Left hindlimb (tissue), 1 donor: ENCODE measurements around the gene UQCC2.

Experiments used
- DNase-seq: peaks from one replicate; pipeline ENCODE4 v3.0.0-alpha.2; 2018

Gene UQCC2

DNA sequence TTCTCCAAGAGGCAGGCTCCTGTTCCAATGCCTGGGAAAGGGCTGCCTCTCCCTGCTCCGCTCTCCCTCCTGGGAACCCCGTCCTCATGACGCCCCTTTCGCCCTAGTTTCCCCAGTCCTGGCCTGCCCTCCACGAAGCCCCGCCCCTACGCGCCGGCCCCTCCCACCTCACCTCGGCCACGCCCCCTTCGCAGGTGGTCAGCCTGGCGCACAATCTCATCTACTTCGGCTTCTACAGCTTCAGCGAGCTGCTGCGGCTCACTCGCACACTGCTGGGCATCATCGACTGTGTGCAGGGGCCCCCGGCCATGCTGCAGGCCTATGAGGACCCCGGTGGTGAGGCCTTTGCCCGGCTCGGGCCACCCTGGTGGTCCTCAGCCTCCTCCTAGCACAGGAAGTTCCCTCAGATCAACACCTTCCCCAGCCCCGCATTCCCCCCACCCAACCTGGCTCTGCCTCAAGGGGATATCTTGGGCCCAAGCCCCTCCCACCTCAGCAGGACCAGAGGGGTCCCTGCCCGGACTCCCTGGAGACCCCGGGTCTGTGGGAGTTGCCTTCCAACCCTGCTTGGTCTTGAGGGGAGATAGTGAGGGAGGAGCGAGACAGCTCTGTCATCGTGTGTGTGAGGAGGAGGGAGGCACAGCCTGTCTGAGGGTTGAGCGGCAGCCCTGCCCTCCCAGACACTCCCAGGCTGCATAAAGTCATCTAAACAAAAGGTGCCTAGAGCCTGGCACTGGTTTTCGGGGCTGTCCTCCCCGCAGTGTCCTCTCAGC is 40.3 kb downstream of the UQCC2 start:
- DNase-seq: no peak

- DNase-seq: no peak
Observed at GRCh38 chr6:33670086-33670660, 41.3 kb downstream of the UQCC2 start.

- no peak for DNase-seq
Observed at GRCh38 chr6:33668914-33669313, 42.6 kb downstream of the UQCC2 start.

GRCh38 chr6:33668328-33668727 is 43.2 kb downstream of the UQCC2 start:
- DNase-seq: no peak

- DNase-seq: no peak
Observed at GRCh38 chr6:33667776-33668175, 43.7 kb downstream of the UQCC2 start.

DNA sequence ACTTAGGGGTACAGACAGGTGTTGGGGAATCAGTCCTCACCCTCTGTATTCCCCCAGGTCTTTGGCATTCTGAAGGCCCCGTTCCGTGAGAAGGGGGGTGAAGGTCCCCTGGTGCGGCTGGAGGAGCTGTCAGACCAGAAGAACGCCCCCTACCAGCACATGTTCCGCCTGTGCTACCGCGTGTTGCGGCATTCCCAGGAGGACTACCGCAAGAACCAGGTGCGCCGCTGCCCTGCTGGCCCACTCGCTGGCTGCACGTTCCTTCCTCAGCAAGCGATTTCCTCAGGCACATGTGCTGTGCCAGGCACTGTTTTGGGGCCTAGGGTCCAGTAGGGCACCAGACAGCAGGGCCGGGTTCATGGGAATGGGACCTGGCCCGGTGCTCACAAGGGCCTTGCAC is 44.4 kb downstream of the UQCC2 start:
- DNase-seq: no peak

GRCh38 chr6:33665957-33666356 is 45.5 kb downstream of the UQCC2 start:
- DNase-seq: no peak

- DNase-seq: no peak
Observed at GRCh38 chr6:33664506-33665057, 46.9 kb downstream of the UQCC2 start.

GRCh38 chr6:33663727-33664449 is 47.6 kb downstream of the UQCC2 start:
- no peak for DNase-seq

GRCh38 chr6:33663028-33663427 is 48.5 kb downstream of the UQCC2 start:
- no peak for DNase-seq

GRCh38 chr6:33662318-33662717 is 49.2 kb downstream of the UQCC2 start:
- DNase-seq: no peak

GRCh38 chr6:33661106-33661838 is 50.2 kb downstream of the UQCC2 start:
- no peak for DNase-seq

DNA sequence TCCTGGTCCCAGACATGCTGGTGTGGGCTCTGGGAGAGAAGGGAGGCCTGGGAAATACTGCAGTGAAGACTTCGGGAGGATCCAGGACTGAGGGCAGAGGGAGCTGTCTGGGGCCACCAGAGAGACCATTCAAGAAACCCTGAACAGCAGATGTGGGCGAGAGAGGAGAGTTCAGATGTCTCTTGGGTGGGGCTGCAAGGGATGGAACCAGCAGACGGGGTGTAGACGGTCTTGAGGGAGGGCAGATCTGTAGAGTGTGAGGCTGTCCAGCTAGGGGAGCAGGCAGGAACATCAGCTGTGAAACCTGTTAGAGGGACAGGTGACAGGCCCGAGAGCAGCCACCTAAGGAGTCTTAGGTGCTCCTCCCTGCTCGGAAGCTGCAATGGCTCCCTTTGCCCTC is 51.5 kb downstream of the UQCC2 start:
- no peak for DNase-seq

- DNase-seq: no peak
Observed at GRCh38 chr6:33658982-33659689, 52.4 kb downstream of the UQCC2 start.

DNA sequence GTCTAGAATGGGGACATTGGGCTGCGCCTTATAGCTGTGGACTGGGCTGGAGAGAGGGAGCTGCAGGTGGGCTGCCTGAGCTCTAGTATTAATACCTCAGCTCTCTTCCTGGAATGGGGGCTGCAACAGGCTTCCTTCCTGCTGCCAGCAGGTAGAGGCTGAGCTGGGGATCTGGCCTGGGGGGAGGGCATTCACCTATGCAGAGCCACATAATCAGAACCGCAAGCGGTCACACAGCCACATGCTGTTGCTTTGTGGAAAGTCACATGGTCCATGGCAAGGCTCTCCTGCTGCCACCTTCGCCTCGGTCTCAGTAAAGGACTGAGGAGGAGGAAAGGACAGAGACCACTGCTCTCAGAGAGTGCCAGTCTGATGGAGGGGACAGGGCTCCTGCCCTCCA is 54.7 kb downstream of the UQCC2 start:
- DNase-seq: no peak

- DNase-seq: no peak
Observed at GRCh38 chr6:33654831-33655554, 56.5 kb downstream of the UQCC2 start.

GRCh38 chr6:33652002-33652401 is 59.5 kb downstream of the UQCC2 start:
- DNase-seq: no peak

DNA sequence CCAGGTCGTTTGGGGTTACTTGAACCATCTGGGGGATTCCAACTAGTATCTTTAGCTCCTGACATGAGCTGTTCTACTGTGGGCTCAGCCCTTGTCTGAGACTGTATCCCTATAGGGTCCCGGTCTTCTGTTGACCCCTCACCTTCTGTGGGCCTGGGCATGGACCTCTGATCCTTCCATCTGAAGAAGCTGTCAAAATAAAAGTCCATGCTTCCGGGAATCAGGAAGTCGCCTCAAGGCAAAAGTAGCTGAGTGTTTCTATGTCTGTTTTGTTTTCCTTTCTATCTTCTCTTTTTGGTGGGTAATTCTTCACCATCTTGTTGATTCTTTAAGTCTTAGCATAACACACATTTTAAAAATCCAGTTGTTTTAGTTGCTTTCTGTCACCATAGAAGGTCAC is 60.1 kb downstream of the UQCC2 start:
- DNase-seq: no peak
